Breast epithelium (tissue), 4 donors: Measurements from ENCODE around the gene GTPBP2. TPM values are rescaled to one million over a fixed set of nuclear protein-coding genes. Genes with fewer than 3 reads are reported as not detected.

ENCODE experiments used
- DNase-seq, 2 donors: peaks; one replicate each; pipeline ENCODE4 v3.0.0-alpha.2; 2019; ENCODE audit warnings: low spot score in 2 of 2
- H3K27ac ChIP-seq, 2 donors: fragments of 200-600 bp; sonication (generic) in 1 of 2; one replicate each; pipeline ENCODE4 v1.5.1; 2016 to 2019; ENCODE audit warnings: mild to moderate bottlenecking in 1 of 2
- H3K27me3 ChIP-seq, 2 donors: fragments of 200-600 bp; sonication (generic) in 1 of 2; one replicate each; pipeline versions ENCODE4 v1.5.1 to v1.6.0; 2017 to 2019; ENCODE audit warnings: control low read depth in 1 of 2, mild to moderate bottlenecking in 1 of 2
- H3K36me3 ChIP-seq: fragments of 200-600 bp; one replicate; pipeline ENCODE4 v1.5.1; 2019
- H3K4me1 ChIP-seq, 2 donors: fragments of 200-600 bp; sonication (generic); one replicate each; pipeline ENCODE4 v1.5.1; 2016 to 2019; ENCODE audit warnings: control low read depth in 1 of 2
- H3K4me3 ChIP-seq, 3 donors: fragments of 200-600 bp; sonication (generic); 1 replicate in 2 of 3; 2 replicates in 1 of 3; pipeline ENCODE4 v1.5.1; 2016 to 2019; ENCODE audit warnings: mild to moderate bottlenecking in 3 of 3, moderate library complexity in 2 of 3
- H3K9me3 ChIP-seq, 2 donors: fragments of 200-600 bp; sonication (generic) in 1 of 2; one replicate each; pipeline ENCODE4 v1.5.1; 2016 to 2019; ENCODE audit warnings: control low read depth in 1 of 2
- CTCF ChIP-seq, 3 donors: fragments of 450-650 bp; IDR thresholded peaks; one replicate each; pipeline ENCODE4 v1.5.1; 2016 to 2017; ENCODE audit warnings: antibody characterized with exemption in 3 of 3, mild to moderate bottlenecking in 3 of 3, moderate library complexity in 3 of 3
- POLR2A ChIP-seq: fragments of 450-650 bp; IDR thresholded peaks from one replicate; pipeline ENCODE4 v1.6.1; 2016; ENCODE audit warnings: antibody characterized with exemption, mild to moderate bottlenecking, moderate library complexity
- POLR2AphosphoS5 ChIP-seq, 3 donors: sonication (generic); formaldehyde crosslinking; IDR thresholded peaks; one replicate each; pipeline ENCODE4 v1.6.1; 2017; ENCODE audit warnings: antibody characterized with exemption in 3 of 3
- intact Hi-C: fragments of 100-400 bp; cut with DNase I; formaldehyde crosslinking; loops from one replicate; pipeline ENCODE4 v1.15.1; 2023; ENCODE audit warnings: low total_unique reads
- total RNA-seq, 3 donors: library from RNA; depleted of rRNA; stranded (reverse); fragments of >200 nt; gene quantifications; one replicate each; pipeline ENCODE4 v1.1.0, GENCODE V29; 2016

GTPBP2 gene
- total RNA-seq, 3 donors from 2014 or later = 41.4 to 58.0 (median 43.6) TPM

- TF ChIP-seq POLR2A = no peak
- no peak for TF ChIP-seq POLR2AphosphoS5 (IDR thresholded peaks at IDR 0.05)
- TF ChIP-seq CTCF (IDR thresholded peaks at IDR 0.05) = no peak
- Histone ChIP-seq H3K27ac (peak overlapping the region in 1 of 2 donors; percentile 62), H3K36me3 (peaks cover 8% of the 10 kb centered on the region), H3K9me3 (no peaks in the 10 kb centered on the region), H3K4me1 (peaks cover 4 to 11% of the 10 kb centered on the region in 2 donors), H3K4me3 (peak overlapping the region; percentile 86 to 92 (median 87)), H3K27me3 (no peaks in the 10 kb centered on the region)
- intact Hi-C loops = no loop called here
- DNase-seq = no peak
Observed at GRCh38 chr6:43575105-43575771, 53.8 kb downstream of the GTPBP2 start.

- TF ChIP-seq POLR2A (no peak), CTCF (IDR thresholded peaks at IDR 0.05) (no peak), POLR2AphosphoS5 (IDR thresholded peaks at IDR 0.05) (no peak)
- Histone ChIP-seq H3K27ac (no peak overlapping the region), H3K4me1 (peaks cover 4 to 9% of the 10 kb centered on the region in 2 donors), H3K36me3 (peaks cover 8% of the 10 kb centered on the region), H3K9me3 (no peaks in the 10 kb centered on the region), H3K4me3 (no peak overlapping the region), H3K27me3 (no peaks in the 10 kb centered on the region)
- intact Hi-C loops = no loop called here
- DNase-seq = no peak
Observed at GRCh38 chr6:43572015-43572414, 57.0 kb downstream of the GTPBP2 start.

GRCh38 chr6:43570876-43571441, 58.1 kb downstream of the GTPBP2 start:
- intact Hi-C loops = loop anchor here (2.0 kb wide), 1 partner anchor 58 kb away; the partner anchor contains the start of gene GTPBP2
- no peak for DNase-seq
- TF ChIP-seq POLR2AphosphoS5 (IDR thresholded peaks at IDR 0.05) (no peak), CTCF (IDR thresholded peaks at IDR 0.05) (no peak), POLR2A (no peak)
- Histone ChIP-seq H3K4me3 (no peak overlapping the region), H3K27me3 (no peaks in the 10 kb centered on the region), H3K9me3 (no peaks in the 10 kb centered on the region), H3K4me1 (peaks cover 4 to 7% of the 10 kb centered on the region in 2 donors), H3K27ac (no peak overlapping the region), H3K36me3 (peaks cover 8% of the 10 kb centered on the region)

Other genes with a start within 250 kb of the GTPBP2 start
- 10 to 100 TPM in 2 of 3 donors, 1 to 10 TPM in 1; 9.0 to 19.9 (median 12.1) TPM for gene ABCC10, start 201.7 kb downstream of the GTPBP2 start, total RNA-seq
- gene DLK2, start 173.7 kb downstream of the GTPBP2 start, total RNA-seq = 1 to 10 TPM in 2 of 3 donors, not detected in 1; 3.6 to 8.9 TPM
- 10 to 100 TPM; 18.6 to 21.8 (median 21.3) TPM for gene TJAP1, start 151.7 kb downstream of the GTPBP2 start, total RNA-seq
- gene LRRC73, start 118.9 kb downstream of the GTPBP2 start, total RNA-seq = under 1 TPM in 2 of 3 donors, not detected in 1; 0.29 to 0.33 TPM
- 100 to 1,000 TPM in 1 of 3 donors, 10 to 100 TPM in 2; 89.5 to 100 (median 96.2) TPM for gene YIPF3, start 112.3 kb downstream of the GTPBP2 start, total RNA-seq
- 10 to 100 TPM; 18.9 to 38.8 (median 38.7) TPM for gene POLR1C, start 112.2 kb downstream of the GTPBP2 start, total RNA-seq
- 10 to 100 TPM; 16.5 to 28.8 (median 27.2) TPM for gene XPO5, start 53.2 kb downstream of the GTPBP2 start, total RNA-seq
- gene POLH, start 53.1 kb downstream of the GTPBP2 start, total RNA-seq = 10 to 100 TPM in 1 of 3 donors, 1 to 10 TPM in 2; 8.6 to 13.0 (median 9.8) TPM
- gene MAD2L1BP, start 6.6 kb upstream of the GTPBP2 start, total RNA-seq = 10 to 100 TPM; 33.4 to 53.0 (median 33.4) TPM
- gene RSPH9, start 15.8 kb upstream of the GTPBP2 start, total RNA-seq = not detected
- 10 to 100 TPM; 37.7 to 63.2 (median 40.6) TPM for gene MRPS18A, start 58.5 kb upstream of the GTPBP2 start, total RNA-seq
- 100 to 1,000 TPM; 123 to 230 (median 132) TPM for gene VEGFA, start 140.9 kb upstream of the GTPBP2 start, total RNA-seq